AG04449 (cell line): ENCODE results near the gene GNAT3.

Experiments
- CTCF ChIA-PET: fragments of 350-600 bp; formaldehyde crosslinking; extraction: SDS; loops from one replicate; lab custom pipeline; 2021; ENCODE audit warnings: antibody characterized with exemption; lab: Yijun Ruan, JAX
- POLR2A ChIA-PET: fragments of 400-600, 350-600 bp; formaldehyde crosslinking; extraction: SDS; loops from one replicate; lab custom pipeline; 2020; ENCODE audit warnings: antibody characterized with exemption, inconsistent platforms; lab: Yijun Ruan, JAX
- DNase-seq: peaks from one replicate; pipeline ENCODE4 v3.0.0-alpha.2; 2010; ENCODE audit warnings: low read depth, low spot score
- H3K4me3 ChIP-seq: 2 replicates; pipeline ENCODE4 v1.5.1; 2011; ENCODE audit warnings: low read depth, mild to moderate bottlenecking, control low read depth, low read length
- TF ChIP-seq, protein P1 (sequence below): IDR thresholded peaks from one replicate; pipeline ENCODE4 v1.5.1; 2011; ENCODE audit warnings: mild to moderate bottlenecking, moderate library complexity, low read length, control low read depth, inconsistent platforms; ENCODE audit not compliant: insufficient read depth; ENCODE audit errors: missing control alignments

Gene GNAT3

DNA sequence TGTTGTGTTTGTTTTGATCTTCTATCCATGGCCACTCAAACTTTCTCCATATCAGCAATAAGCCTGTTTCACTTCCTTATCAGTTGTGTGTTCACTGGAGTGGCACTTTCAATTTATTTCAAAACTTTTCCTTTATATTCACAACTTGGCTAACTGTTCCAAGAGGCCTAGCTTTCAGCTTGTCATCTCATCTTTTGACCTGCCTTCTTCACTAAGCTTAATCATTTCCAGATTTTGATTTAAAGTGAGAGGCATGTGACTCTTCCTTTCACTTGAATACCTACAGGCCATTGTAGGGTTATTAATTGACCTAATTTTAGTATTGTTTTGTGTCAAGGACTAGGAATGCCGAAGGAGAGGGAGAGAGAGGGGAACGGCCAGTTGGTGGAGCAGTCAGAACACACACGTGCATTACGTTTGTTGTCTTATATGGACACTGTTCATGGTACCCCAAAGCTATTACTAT is 5.5 kb upstream of the GNAT3 start:
- no peak for DNase-seq
- TF ChIP-seq, protein P1, sequence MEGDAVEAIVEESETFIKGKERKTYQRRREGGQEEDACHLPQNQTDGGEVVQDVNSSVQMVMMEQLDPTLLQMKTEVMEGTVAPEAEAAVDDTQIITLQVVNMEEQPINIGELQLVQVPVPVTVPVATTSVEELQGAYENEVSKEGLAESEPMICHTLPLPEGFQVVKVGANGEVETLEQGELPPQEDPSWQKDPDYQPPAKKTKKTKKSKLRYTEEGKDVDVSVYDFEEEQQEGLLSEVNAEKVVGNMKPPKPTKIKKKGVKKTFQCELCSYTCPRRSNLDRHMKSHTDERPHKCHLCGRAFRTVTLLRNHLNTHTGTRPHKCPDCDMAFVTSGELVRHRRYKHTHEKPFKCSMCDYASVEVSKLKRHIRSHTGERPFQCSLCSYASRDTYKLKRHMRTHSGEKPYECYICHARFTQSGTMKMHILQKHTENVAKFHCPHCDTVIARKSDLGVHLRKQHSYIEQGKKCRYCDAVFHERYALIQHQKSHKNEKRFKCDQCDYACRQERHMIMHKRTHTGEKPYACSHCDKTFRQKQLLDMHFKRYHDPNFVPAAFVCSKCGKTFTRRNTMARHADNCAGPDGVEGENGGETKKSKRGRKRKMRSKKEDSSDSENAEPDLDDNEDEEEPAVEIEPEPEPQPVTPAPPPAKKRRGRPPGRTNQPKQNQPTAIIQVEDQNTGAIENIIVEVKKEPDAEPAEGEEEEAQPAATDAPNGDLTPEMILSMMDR = no peak
- ChIA-PET CTCF (interaction anchor here (1.0 kb wide), 1 partner anchor 26 kb away, joined by 3 read pairs; no protein-coding TSS in a partner anchor), POLR2A (no interaction called here)
- no peak overlapping the region for H3K4me3 ChIP-seq

- DNase-seq = no peak
- POLR2A ChIA-PET = no interaction called here
- CTCF ChIA-PET = interaction anchor here (1.0 to 1.4 kb wide), 2 partner anchors 14 to 18 kb away, joined by 3 read pairs; no protein-coding TSS in a partner anchor
- no peak overlapping the region for H3K4me3 ChIP-seq
- TF ChIP-seq, protein P1 = no peak
Measured at GRCh38 chr7:80515298-80515697, 3.4 kb upstream of the GNAT3 start.

GRCh38 chr7:80510021-80510420 is 1.8 kb downstream of the GNAT3 start:
- CTCF ChIA-PET = no interaction called here
- TF ChIP-seq, protein P1 = no peak

GRCh38 chr7:80508440-80508839 is 3.4 kb downstream of the GNAT3 start:
- CTCF ChIA-PET = no interaction called here
- no peak for DNase-seq
- POLR2A ChIA-PET = no interaction called here
- TF ChIP-seq, protein P1 = no peak
- no peak overlapping the region for H3K4me3 ChIP-seq

More at GRCh38 chr7:80510021-80510420, 1.8 kb downstream of the GNAT3 start:
- DNase-seq = no peak
- POLR2A ChIA-PET = no interaction called here
- H3K4me3 ChIP-seq = no peak overlapping the region

DNA sequence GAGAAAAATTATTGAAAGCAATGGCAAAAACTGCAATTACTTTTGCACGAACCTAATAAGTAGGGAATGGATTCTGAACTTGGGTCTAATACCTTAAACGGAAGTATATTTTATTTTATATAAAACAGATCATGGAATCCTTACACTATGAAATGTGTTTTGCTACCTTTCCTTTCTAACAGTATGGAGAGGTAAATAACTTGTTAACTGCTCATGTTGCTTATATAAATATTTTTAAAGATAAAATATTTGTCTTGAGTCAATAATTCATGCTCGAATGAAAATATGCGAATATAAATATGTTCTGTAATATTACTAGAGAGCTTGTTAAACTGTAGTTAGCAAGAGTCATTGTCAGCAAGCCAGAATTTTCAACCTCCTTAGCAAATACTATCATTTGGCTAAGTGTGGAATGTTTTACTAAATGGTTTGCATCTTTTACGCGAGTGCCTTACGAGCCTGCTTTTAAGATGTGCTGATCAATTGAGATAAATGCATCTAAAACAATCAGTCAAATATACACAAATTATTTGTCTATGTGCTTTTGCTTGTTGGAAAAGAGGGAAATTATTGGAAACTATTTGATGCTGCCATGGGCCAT is 5.9 kb downstream of the GNAT3 start:
- TF ChIP-seq, protein P1 = no peak
- ChIA-PET POLR2A (no interaction called here), CTCF (no interaction called here)
- no peak overlapping the region for H3K4me3 ChIP-seq
- no peak for DNase-seq

- ChIA-PET POLR2A (no interaction called here), CTCF (no interaction called here)
- TF ChIP-seq, protein P1 = no peak
- H3K4me3 ChIP-seq = no peak overlapping the region
- DNase-seq = no peak
Measured at GRCh38 chr7:80500325-80500724, 11.5 kb downstream of the GNAT3 start.
